IMR-90 (cell line): ENCODE data around the gene LTBP1. TPM values are rescaled to one million over a fixed set of nuclear protein-coding genes. Genes with fewer than 3 reads are reported as not detected.

ENCODE experiments used
- ATAC-seq: fragments of 200-7000 bp; cut with Tn5 transposase; 2 replicates; pipeline ENCODE4 v1.9.1; 2020; ENCODE audit warnings: low read depth, mild to moderate bottlenecking, moderate library complexity
- BruUV-seq: library from RNA; stranded (reverse); fragments of 400-500 nt; replicated peaks from 2 replicates; lab custom pipeline; 2021; lab: Mats Ljungman, UMichigan
- CTCF ChIA-PET: fragments of 300-600 bp; formaldehyde crosslinking; extraction: SDS; loops from one replicate; lab custom pipeline; 2021; ENCODE audit warnings: antibody characterized with exemption; lab: Yijun Ruan, JAX
- POLR2A ChIA-PET: fragments of 300-600 bp; sonication (Branson Sonifier 250); formaldehyde crosslinking; loops from one replicate; lab custom pipeline; 2022; ENCODE audit warnings: antibody characterized with exemption; ENCODE audit not compliant: unreplicated experiment; lab: Charles Lee
- DNase-seq: peaks from one replicate; pipeline ENCODE4 v3.0.0; 2013
- H2AFZ ChIP-seq: replicated peaks from 2 replicates; pipeline ENCODE3; 2013; ENCODE audit warnings: low read length, mild to moderate bottlenecking; ENCODE audit not compliant: poor library complexity
- H2AK5ac ChIP-seq: 2 replicates; pipeline ENCODE4 v1.6.1; 2013; ENCODE audit warnings: low read depth, low read length, inconsistent platforms
- H2AK9ac ChIP-seq: replicated peaks from 2 replicates; pipeline ENCODE3; 2013; ENCODE audit warnings: mild to moderate bottlenecking, low read depth, low read length, moderate library complexity; ENCODE audit not compliant: poor library complexity
- H2BK120ac ChIP-seq: 2 replicates; pipeline ENCODE4 v1.6.1; 2013; ENCODE audit warnings: low read depth, low read length, inconsistent platforms
- H2BK15ac ChIP-seq: 3 replicates; pipeline ENCODE4 v1.6.1; 2013; ENCODE audit warnings: low read depth, low read length, inconsistent platforms
- H2BK20ac ChIP-seq: 2 replicates; pipeline ENCODE4 v1.6.1; 2013; ENCODE audit warnings: low read depth, mild to moderate bottlenecking, inconsistent platforms, low read length, moderate library complexity
- H2BK5ac ChIP-seq: 2 replicates; pipeline ENCODE4 v1.6.1; 2013; ENCODE audit warnings: mild to moderate bottlenecking, low read depth, low read length, inconsistent platforms; ENCODE audit not compliant: poor library complexity, severe bottlenecking
- H3K14ac ChIP-seq: replicated peaks from 2 replicates; pipeline ENCODE4 v1.6.1; 2013; ENCODE audit warnings: low read depth, low read length, inconsistent platforms
- H3K18ac ChIP-seq: 2 replicates; pipeline ENCODE4 v1.6.1; 2013; ENCODE audit warnings: low read depth, low read length, control low read depth
- H3K23ac ChIP-seq: 2 replicates; pipeline ENCODE4 v1.6.1; 2013; ENCODE audit warnings: low read depth, low read length, inconsistent platforms
- H3K27ac ChIP-seq: 2 replicates; pipeline ENCODE4 v1.5.1; 2013; ENCODE audit warnings: mild to moderate bottlenecking, control low read depth, low read length; ENCODE audit not compliant: insufficient read depth
- H3K27me3 ChIP-seq: 2 replicates; pipeline ENCODE4 v1.6.1; 2013; ENCODE audit warnings: low read length; ENCODE audit not compliant: control insufficient read depth, insufficient read depth
- H3K36me3 ChIP-seq: 2 replicates; pipeline ENCODE4 v1.6.1; 2013; ENCODE audit warnings: low read length, mixed read lengths; ENCODE audit not compliant: control insufficient read depth, insufficient read depth
- H3K4ac ChIP-seq: 2 replicates; pipeline ENCODE4 v1.6.1; 2013; ENCODE audit warnings: low read depth, low read length, inconsistent platforms
- H3K4me1 ChIP-seq: 2 replicates; pipeline ENCODE4 v1.6.1; 2013; ENCODE audit warnings: low read length, mixed read lengths; ENCODE audit not compliant: control insufficient read depth, insufficient read depth
- H3K4me2 ChIP-seq: 2 replicates; pipeline ENCODE4 v1.6.1; 2013; ENCODE audit warnings: low read depth, mild to moderate bottlenecking, control low read depth, low read length, moderate library complexity
- H3K4me3 ChIP-seq: 2 replicates; pipeline ENCODE4 v1.5.1; 2013; ENCODE audit warnings: low read depth, mild to moderate bottlenecking, control low read depth, low read length, moderate library complexity; ENCODE audit not compliant: insufficient read depth
- H3K56ac ChIP-seq: 2 replicates; pipeline ENCODE4 v1.6.1; 2013; ENCODE audit warnings: low read length, inconsistent platforms; ENCODE audit not compliant: insufficient read depth; ENCODE audit errors: extremely low read depth
- H3K79me1 ChIP-seq, 2 experiments: 2 replicates each; pipeline ENCODE4 v1.6.1; 2013; ENCODE audit warnings: low read length in 2 of 2, inconsistent platforms in 1 of 2, low read depth in 1 of 2
- H3K9ac ChIP-seq: 2 replicates; pipeline ENCODE4 v1.6.1; 2013; ENCODE audit warnings: low read depth, low read length, control low read depth
- H3K9me1 ChIP-seq: 2 replicates; pipeline ENCODE4 v1.6.1; 2013; ENCODE audit warnings: low read length, inconsistent platforms; ENCODE audit not compliant: insufficient read depth
- H3K9me3 ChIP-seq: 2 replicates; pipeline ENCODE4 v1.6.1; 2013; ENCODE audit warnings: low read length; ENCODE audit not compliant: control insufficient read depth, insufficient read depth
- H4K20me1 ChIP-seq: 2 replicates; pipeline ENCODE4 v1.6.1; 2013; ENCODE audit warnings: low read length, inconsistent platforms; ENCODE audit not compliant: insufficient read depth
- H4K5ac ChIP-seq: 2 replicates; pipeline ENCODE4 v1.6.1; 2013; ENCODE audit warnings: mild to moderate bottlenecking, low read depth, low read length, control low read depth
- H4K8ac ChIP-seq, 2 experiments: 2 replicates each; pipeline ENCODE4 v1.6.1; 2013; ENCODE audit warnings: low read depth in 2 of 2, low read length in 2 of 2, control low read depth in 1 of 2, inconsistent platforms in 1 of 2
- H4K91ac ChIP-seq: 2 replicates; pipeline ENCODE4 v1.6.1; 2013; ENCODE audit warnings: low read depth, low read length, inconsistent platforms; ENCODE audit not compliant: insufficient read depth
- BHLHE40 ChIP-seq: fragments of 150-350 bp; IDR thresholded peaks from 2 replicates; pipeline ENCODE4 v1.6.1; 2016; ENCODE audit warnings: mild to moderate bottlenecking, low read depth, low read length
- CEBPB ChIP-seq: IDR thresholded peaks from 2 replicates; pipeline ENCODE4 v1.6.1; 2012; ENCODE audit warnings: low read depth, low read length, improper control_type of control experiment
- CTCF ChIP-seq: conservative IDR thresholded peaks from 2 replicates; pipeline ENCODE4 v1.5.1; 2012; ENCODE audit warnings: mild to moderate bottlenecking, low read depth, low read length, improper control_type of control experiment
- ELK1 ChIP-seq: fragments of 150-350 bp; IDR thresholded peaks from 2 replicates; pipeline ENCODE4 v1.6.1; 2016; ENCODE audit warnings: low read depth, mild to moderate bottlenecking, low read length, moderate library complexity, borderline replicate concordance
- FOS ChIP-seq: fragments of 150-350 bp; IDR thresholded peaks from 2 replicates; pipeline ENCODE4 v1.6.1; 2016; ENCODE audit warnings: low read depth, low read length
- MAZ ChIP-seq: IDR thresholded peaks from 2 replicates; pipeline ENCODE4 v1.6.1; 2012; ENCODE audit warnings: low read depth, mild to moderate bottlenecking, low read length, improper control_type of control experiment, moderate library complexity, borderline replicate concordance
- MXI1 ChIP-seq: IDR thresholded peaks from 2 replicates; pipeline ENCODE4 v1.6.1; 2012; ENCODE audit warnings: low read depth, mild to moderate bottlenecking, low read length, moderate library complexity, borderline replicate concordance
- NFE2L2 ChIP-seq: fragments of 150-350 bp; IDR thresholded peaks from 2 replicates; pipeline ENCODE4 v1.6.1; 2016; ENCODE audit warnings: low read depth, mild to moderate bottlenecking, low read length
- POLR2A ChIP-seq: IDR thresholded peaks from 2 replicates; pipeline ENCODE4 v1.6.1; 2012; ENCODE audit warnings: mild to moderate bottlenecking, low read depth, low read length
- RAD21 ChIP-seq: IDR thresholded peaks from 2 replicates; pipeline ENCODE4 v1.6.1; 2012; ENCODE audit warnings: low read length, improper control_type of control experiment
- RFX5 ChIP-seq: IDR thresholded peaks from 2 replicates; pipeline ENCODE4 v1.8.0; 2012; ENCODE audit warnings: low read depth, mild to moderate bottlenecking, low read length, moderate library complexity
- SMC3 ChIP-seq: fragments of 150-350 bp; IDR thresholded peaks from 2 replicates; pipeline ENCODE4 v1.6.1; 2016; ENCODE audit warnings: low read depth, mild to moderate bottlenecking, antibody characterized with exemption, low read length, moderate library complexity
- WGBS, 2 experiments: methylation state at CpG; one replicate each; pipeline versions ENCODE4 v1.1.5 to v1.1.7; 2013; ENCODE audit warnings: missing lambda C conversion rate in 2 of 2; ENCODE audit not compliant: insufficient read length in 1 of 2; ENCODE audit errors: extremely low coverage in 2 of 2; 5-methylcytosine and 5-hydroxymethylcytosine counted together
- dilution Hi-C: fragments of 300-500 bp; cut with HindIII; formaldehyde crosslinking; loops from one replicate; pipeline ENCODE4 v1.14.3; 2018; ENCODE audit warnings: low sequenced_read_pairs; ENCODE audit not compliant: unreplicated experiment
- in situ Hi-C: fragments of 300-500 bp; cut with MboI; formaldehyde crosslinking; loops from 3 replicates; pipeline ENCODE4 v1.14.3; 2019; ENCODE audit warnings: low sequenced_read_pairs, inconsistent platforms, mixed read lengths
- intact Hi-C: fragments of 100-400 bp; cut with micrococcal nuclease; formaldehyde crosslinking; loops from 2 replicates; pipeline ENCODE4 v1.10.0; 2022
- polyA plus RNA-seq, 3 experiments: library from polyadenylated mRNA; depleted of rRNA; stranded (reverse); fragments of >200 nt; gene quantifications; 2 replicates each; pipeline ENCODE4 v1.2.3, GENCODE V29; 2012; ENCODE audit warnings: low replicate concordance in 1 of 3
- total RNA-seq: library from RNA; depleted of rRNA; stranded (reverse); fragments of >200 nt; gene quantifications from 2 replicates; pipeline ENCODE4 v1.2.3, GENCODE V29; 2012

LTBP1 gene
- total and polyA plus RNA-seq, 2 of the 4 experiments (the other 2 are of a cell fraction), result 235 to 326 TPM

- Histone ChIP-seq H3K4me3 (no peak overlapping the region), H4K8ac (no peak overlapping the region), H3K79me1 (peaks cover under 1 to 11% of the 10 kb centered on the region in 2 experiments; a peak in 3 of 4 replicates), H4K20me1 (no peaks in the 10 kb centered on the region), H2BK20ac (no peak overlapping the region), H3K27me3 (no peaks in the 10 kb centered on the region), H4K91ac (no peak overlapping the region), H3K4me2 (no peak overlapping the region), H3K9ac (no peak overlapping the region), H3K27ac (no peak overlapping the region), H2AFZ (no peak overlapping the region), H3K18ac (no peak overlapping the region), H3K36me3 (peaks cover 34% of the 10 kb centered on the region), H3K23ac (no peak overlapping the region), H2BK15ac (no peak overlapping the region), H3K4ac (no peak overlapping the region), H3K56ac (no peak overlapping the region), H3K14ac (no peak overlapping the region), H2BK120ac (no peak overlapping the region), H2BK5ac (no peak overlapping the region), H3K9me1 (no peaks in the 10 kb centered on the region), H3K9me3 (peaks cover 8% of the 10 kb centered on the region), H2AK9ac (no peak overlapping the region), H3K4me1 (no peaks in the 10 kb centered on the region; the same call in 1 of the 2 replicates), H2AK5ac (no peak overlapping the region), H4K5ac (no peak overlapping the region)
- ChIA-PET CTCF (interaction anchor here (0.8 kb wide), 2 partner anchors 21 to 37 kb away, joined by 3 read pairs; no protein-coding TSS in a partner anchor), POLR2A (no interaction called here)
- dilution Hi-C loops (no loop called here), in situ Hi-C loops (no loop called here), intact Hi-C loops (no loop called here)
- DNase-seq, result no peak
- WGBS, 2 experiments, result 90% methylated on average over 2 of the region's 6 CpGs; no CpG with 5 or more reads in 1 of the 2 experiments
- no peak for ATAC-seq
- BruUV-seq, result no TSS peak
- TF ChIP-seq NFE2L2, result no peak
- no peak for TF ChIP-seq BHLHE40
- TF ChIP-seq SMC3, result no peak
- TF ChIP-seq POLR2A, result no peak
- TF ChIP-seq FOS, result no peak
- no peak for TF ChIP-seq ELK1
- TF ChIP-seq MAZ, result no peak
- no peak for TF ChIP-seq CEBPB
- no peak for TF ChIP-seq CTCF
- TF ChIP-seq RAD21, result no peak
- no peak for TF ChIP-seq MXI1
- TF ChIP-seq RFX5, result no peak
Measured at GRCh38 chr2:33358878-33359277, 412.1 kb downstream of the LTBP1 start.
